Heart right ventricle (tissue), 16 donors: ENCODE data around the gene TUBGCP6. TPM values are rescaled to one million over a fixed set of nuclear protein-coding genes. Genes with fewer than 3 reads are reported as not detected.

Source experiments
- ATAC-seq, 8 donors: fragments of 200-7000 bp; cut with Tn5 transposase; one replicate each; pipeline ENCODE4 v1.9.1; 2020; ENCODE audit warnings: mild to moderate bottlenecking in 8 of 8, moderate library complexity in 8 of 8, moderate number of reproducible peaks in 1 of 8
- DNase-seq, 2 donors: peaks; one replicate each; pipeline ENCODE4 v3.0.0-alpha.2; 2020
- H3K27ac ChIP-seq, 10 donors: fragments of 200-600 bp; sonication (generic) in 2 of 10; one replicate each; pipeline versions ENCODE4 v1.5.0 to v1.8.0; 2020 to 2022; ENCODE audit warnings: mild to moderate bottlenecking in 3 of 10
- H3K27me3 ChIP-seq, 7 donors: fragments of 200-600 bp; one replicate each; pipeline ENCODE4 v1.8.0; 2021 to 2022; ENCODE audit warnings: mild to moderate bottlenecking in 2 of 7
- H3K36me3 ChIP-seq, 9 donors: fragments of 200-600 bp; sonication (generic) in 1 of 9; one replicate each; pipeline versions ENCODE4 v1.5.0 to v1.8.0; 2020 to 2022; ENCODE audit warnings: mild to moderate bottlenecking in 2 of 9
- H3K4me1 ChIP-seq, 9 donors: fragments of 200-600 bp; sonication (generic) in 1 of 9; one replicate each; pipeline versions ENCODE4 v1.5.0 to v1.8.0; 2020 to 2022; ENCODE audit warnings: mild to moderate bottlenecking in 4 of 9
- H3K4me3 ChIP-seq, 10 donors: fragments of 200-600 bp; sonication (generic) in 2 of 10; one replicate each; pipeline versions ENCODE4 v1.5.0 to v1.8.0; 2020 to 2022; ENCODE audit warnings: mild to moderate bottlenecking in 7 of 10, moderate library complexity in 2 of 10
- H3K9me3 ChIP-seq, 11 donors: fragments of 200-600 bp in 10 of 11; sonication (generic) in 2 of 11; one replicate each; pipeline versions ENCODE4 v1.5.0 to v1.8.0; 2013 to 2022; ENCODE audit warnings: mild to moderate bottlenecking in 2 of 11, control low read depth in 1 of 11, moderate library complexity in 1 of 11
- WGBS, 2 donors: extraction: QIAGEN DNeasy Blood & Tissue Kit; methylation state at CpG; one replicate each; pipeline ENCODE4 v1.1.7; 2013; ENCODE audit warnings: inconsistent platforms in 1 of 2; 5-methylcytosine and 5-hydroxymethylcytosine counted together
- intact Hi-C, 10 donors: fragments of 100-400 bp; cut with DNase I; formaldehyde crosslinking; loops; one replicate each; pipeline versions ENCODE4 v1.11.1 to v1.14.2; 2022
- polyA plus RNA-seq, 2 donors: library from polyadenylated mRNA; stranded (reverse); fragments of 200-250 nt; gene quantifications; one replicate each; pipeline ENCODE4 v1.2.3, GENCODE V29; 2013
- total RNA-seq, 10 donors: library from RNA; stranded (reverse); fragmentation: NEBNext Ultra II Directional in 3 of 10; extraction: Animal tissue kit (Norgen Biotek cat#: 25700) in 3 of 10; gene quantifications; one replicate each; pipeline versions ENCODE4 v1.2.1 to v1.2.4, GENCODE V29; 2021 to 2023
- TF ChIP-seq, protein P1 (sequence below), 9 donors: fragments of 200-600 bp; sonication (generic) in 2 of 9; IDR thresholded peaks; one replicate each; pipeline versions ENCODE4 v1.5.0 to v1.8.0; 2021 to 2022; ENCODE audit warnings: antibody characterized with exemption in 9 of 9, mild to moderate bottlenecking in 5 of 9, moderate library complexity in 1 of 9
- donor health status: Arrhythmogenic right ventricular cardiomyopathy.
- donor health status: ischemic (EF 13 %, LVEDD 7.1; RV severe dilation, severe dysfunction).
- donor health status: healthy with polysubstance abuse.
- donor health status: DM: no; HTN: yes; CAD: no.
- donor health status: DM: no; HTN: no; CAD: no.
- donor health status: ischemic (EF 25% LVEDD 6.9; RV normal size, moderate dysfunction).
- donor health status: ischemic (EF 25% LVEDD 5.7; RV mildly dilated, moderate dysfunction).
- donor health status: healthy.
- donor health status: DM: yes; HTN: yes; CAD: no.
- donor health status: Ischemic cardiomyopathy.
- donor health status: ischemic (EF 35%, LVEDD 5.7; RV mildly dilated, moderate dysfunction).
- donor health status: nonischemic (EF 11% LVEDD 7.7; RV severe dilation, severe dysfunction).
- donor health status: DM: yes; HTN: yes; CAD: no.
- donor health status: PGD.
- donor health status: ischemic (EF 29% LVEDD 5.4; RV normal size, mild dysfunction).
- donor health status: nonischemic (EF 23%, LVEDD 6.1; RV moderate dilation, normal function).

TUBGCP6 gene
- total and polyA plus RNA-seq, 12 donors = 14.2 to 40.7 (median 18.5) TPM

DNA sequence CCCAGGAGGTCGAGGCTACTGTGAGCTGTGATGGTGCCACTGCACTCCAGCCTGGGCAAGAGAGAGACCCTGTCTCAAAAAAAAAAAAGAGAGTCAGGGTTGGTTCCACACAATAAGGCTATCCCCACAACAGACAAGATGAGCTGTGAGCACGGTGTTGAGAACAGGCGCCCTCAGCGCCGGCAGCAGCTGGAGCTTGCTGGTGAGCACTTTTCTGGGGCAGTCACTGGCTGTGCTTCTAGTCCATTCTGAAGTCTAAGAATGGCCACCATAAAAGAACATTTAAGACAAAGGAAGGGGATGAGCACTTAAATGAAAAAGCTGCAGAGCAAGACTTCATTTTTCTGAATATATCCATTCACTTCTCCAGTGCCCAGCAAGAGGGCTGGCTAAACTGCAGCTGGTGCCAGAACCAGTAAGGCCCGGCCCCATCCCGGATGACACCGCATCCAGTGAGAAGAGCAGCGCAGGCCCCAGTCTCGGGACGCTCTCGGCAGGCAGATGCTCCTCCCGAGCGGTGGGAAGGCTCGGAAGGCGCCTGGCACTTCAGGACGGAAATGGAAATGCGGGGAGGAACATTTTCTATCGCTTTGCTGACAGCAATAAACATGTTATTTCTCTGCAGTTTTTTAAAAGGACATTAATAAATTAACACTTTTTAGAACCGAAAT, 12.2 kb downstream of the TUBGCP6 start:
- DNase-seq = no peak
- intact Hi-C loops = no loop called here
- peaks cover 0 to 81% (median 5%) of the 10 kb centered on the region in 9 donors for H3K36me3 ChIP-seq
- H3K4me1 ChIP-seq = no peaks in the 10 kb centered on the region
- WGBS, 2 donors = 93 to 94% methylated on average over 20 of the region's 20 CpGs
- no peak overlapping the region for H3K27ac ChIP-seq
- no peak overlapping the region for H3K4me3 ChIP-seq
- ATAC-seq = no peak
- TF ChIP-seq, protein P1, sequence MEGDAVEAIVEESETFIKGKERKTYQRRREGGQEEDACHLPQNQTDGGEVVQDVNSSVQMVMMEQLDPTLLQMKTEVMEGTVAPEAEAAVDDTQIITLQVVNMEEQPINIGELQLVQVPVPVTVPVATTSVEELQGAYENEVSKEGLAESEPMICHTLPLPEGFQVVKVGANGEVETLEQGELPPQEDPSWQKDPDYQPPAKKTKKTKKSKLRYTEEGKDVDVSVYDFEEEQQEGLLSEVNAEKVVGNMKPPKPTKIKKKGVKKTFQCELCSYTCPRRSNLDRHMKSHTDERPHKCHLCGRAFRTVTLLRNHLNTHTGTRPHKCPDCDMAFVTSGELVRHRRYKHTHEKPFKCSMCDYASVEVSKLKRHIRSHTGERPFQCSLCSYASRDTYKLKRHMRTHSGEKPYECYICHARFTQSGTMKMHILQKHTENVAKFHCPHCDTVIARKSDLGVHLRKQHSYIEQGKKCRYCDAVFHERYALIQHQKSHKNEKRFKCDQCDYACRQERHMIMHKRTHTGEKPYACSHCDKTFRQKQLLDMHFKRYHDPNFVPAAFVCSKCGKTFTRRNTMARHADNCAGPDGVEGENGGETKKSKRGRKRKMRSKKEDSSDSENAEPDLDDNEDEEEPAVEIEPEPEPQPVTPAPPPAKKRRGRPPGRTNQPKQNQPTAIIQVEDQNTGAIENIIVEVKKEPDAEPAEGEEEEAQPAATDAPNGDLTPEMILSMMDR (IDR thresholded peaks at IDR 0.05) = no peak
- H3K27me3 ChIP-seq = no peaks in the 10 kb centered on the region
- H3K9me3 ChIP-seq = no peaks in the 10 kb centered on the region

DNA sequence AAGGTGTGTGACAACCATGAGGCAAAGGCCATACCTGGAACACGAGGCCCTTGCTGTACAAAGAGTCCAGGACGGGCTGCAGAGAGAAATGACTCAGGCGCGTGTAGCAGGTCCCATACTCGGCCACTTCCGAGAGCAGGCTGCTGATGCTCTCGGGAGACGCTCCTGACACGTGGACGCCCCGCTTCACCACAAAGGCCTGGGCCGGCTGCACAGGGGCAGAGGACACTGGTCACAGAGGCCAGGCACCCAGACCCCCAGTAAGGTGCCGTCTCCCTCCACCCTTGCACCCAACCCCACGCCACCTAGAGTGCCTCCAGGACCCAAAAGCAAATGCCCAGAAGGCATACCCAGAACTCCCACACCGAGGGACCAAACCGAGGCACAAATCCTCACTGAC, 15.5 kb downstream of the TUBGCP6 start:
- H3K36me3 ChIP-seq = peaks cover 0 to 89% (median 21%) of the 10 kb centered on the region in 9 donors
- no peak for DNase-seq

DNA sequence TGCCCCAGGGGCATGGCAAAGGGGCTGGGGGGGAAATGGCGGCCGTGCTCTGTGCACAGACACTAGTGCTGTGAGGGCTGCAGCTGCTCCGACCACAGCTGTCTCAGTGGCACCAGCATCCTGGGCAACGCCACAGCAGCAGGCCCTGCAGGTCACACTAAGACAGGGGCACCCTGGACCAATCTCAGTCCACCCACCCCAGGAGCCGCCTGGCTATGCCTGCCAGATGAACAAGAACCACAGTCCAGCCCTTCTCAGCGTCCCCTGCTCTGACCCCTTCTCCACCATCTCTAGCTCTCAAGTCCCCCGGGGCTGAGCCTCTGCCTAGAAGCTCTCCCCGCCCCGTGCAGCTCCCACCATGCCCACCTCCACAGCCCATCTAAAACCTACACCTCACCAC, 16.5 kb downstream of the TUBGCP6 start:
- TF ChIP-seq, protein P1 (IDR thresholded peaks at IDR 0.05) = no peak
- DNase-seq (no peak), ATAC-seq (no peak)
- Histone ChIP-seq H3K4me1 (no peaks in the 10 kb centered on the region), H3K27ac (no peak overlapping the region), H3K36me3 (peaks cover 0 to 96% (median 22%) of the 10 kb centered on the region in 9 donors), H3K27me3 (no peaks in the 10 kb centered on the region), H3K9me3 (no peaks in the 10 kb centered on the region), H3K4me3 (no peak overlapping the region)
- 95 to 96% methylated on average over 9 of the region's 9 CpGs for WGBS, 2 donors
- intact Hi-C loops = no loop called here

More for the DNA sequence above, 15.5 kb downstream of the TUBGCP6 start:
- no peak for ATAC-seq
- no peak overlapping the region for H3K27ac ChIP-seq
- intact Hi-C loops = no loop called here
- no peaks in the 10 kb centered on the region for H3K4me1 ChIP-seq
- no peaks in the 10 kb centered on the region for H3K9me3 ChIP-seq
- 97% methylated on average over 16 of the region's 16 CpGs for WGBS, 2 donors
- TF ChIP-seq, protein P1 (IDR thresholded peaks at IDR 0.05) = no peak
- H3K4me3 ChIP-seq = no peak overlapping the region
- H3K27me3 ChIP-seq = no peaks in the 10 kb centered on the region

DNA sequence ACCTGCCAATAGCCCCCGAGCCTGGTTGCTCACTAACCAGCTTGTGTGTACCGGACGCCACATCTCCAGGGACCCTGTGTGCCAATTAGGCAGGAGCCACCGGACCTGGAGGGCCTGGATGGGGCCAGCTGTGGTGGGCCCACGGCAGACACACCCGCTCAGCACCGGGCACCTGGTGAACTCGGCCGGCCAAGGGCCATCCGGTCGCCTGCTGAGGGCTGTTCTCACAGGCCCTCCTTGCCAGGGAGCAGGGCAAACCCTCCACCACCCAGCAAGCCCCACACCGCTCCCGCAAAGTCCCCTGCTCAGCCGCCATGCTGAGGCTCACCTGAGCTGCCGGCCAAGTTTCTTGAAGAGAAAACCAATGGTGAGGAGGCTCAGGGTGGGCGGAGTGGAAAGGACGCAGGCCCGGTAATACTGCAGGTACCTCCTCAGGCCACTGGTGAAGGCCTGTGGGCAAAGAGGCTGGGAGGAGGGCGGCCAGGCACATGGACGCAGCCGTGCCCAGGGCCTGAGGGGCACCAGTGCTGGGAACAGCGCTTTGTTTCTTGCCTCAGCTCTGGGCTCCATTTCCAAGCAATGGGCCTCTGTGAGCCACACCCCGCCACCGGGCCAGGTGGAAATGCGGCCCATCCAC, 17.1 kb downstream of the TUBGCP6 start:
- TF ChIP-seq, protein P1 (IDR thresholded peaks at IDR 0.05) = no peak
- intact Hi-C loops = no loop called here
- Histone ChIP-seq H3K4me1 (no peaks in the 10 kb centered on the region), H3K27me3 (no peaks in the 10 kb centered on the region), H3K9me3 (no peaks in the 10 kb centered on the region), H3K27ac (no peak overlapping the region), H3K4me3 (no peak overlapping the region), H3K36me3 (peaks cover 0 to 96% (median 17%) of the 10 kb centered on the region in 9 donors)
- ATAC-seq (no peak), DNase-seq (no peak)
- 94 to 96% methylated on average over 25 of the region's 25 CpGs for WGBS, 2 donors
